DOHH2 (cell line): ENCODE data around the gene MACC1.

Source experiments
- EZH2phosphoT487 ChIP-seq: fragments of 200-600 bp; sonication (generic); IDR thresholded peaks from 2 replicates; pipeline ENCODE4 v1.6.1; 2017; ENCODE audit warnings: borderline replicate concordance, mild to moderate bottlenecking, antibody characterized with exemption, low read length, moderate library complexity, mixed read lengths
- TF ChIP-seq, protein P1 (sequence below): fragments of 200-600 bp; sonication (generic); IDR thresholded peaks from one replicate; pipeline ENCODE4 v1.5.1; 2014; ENCODE audit warnings: antibody characterized with exemption, mild to moderate bottlenecking, low read depth, low read length; ENCODE audit not compliant: poor library complexity, severe bottlenecking

DNA sequence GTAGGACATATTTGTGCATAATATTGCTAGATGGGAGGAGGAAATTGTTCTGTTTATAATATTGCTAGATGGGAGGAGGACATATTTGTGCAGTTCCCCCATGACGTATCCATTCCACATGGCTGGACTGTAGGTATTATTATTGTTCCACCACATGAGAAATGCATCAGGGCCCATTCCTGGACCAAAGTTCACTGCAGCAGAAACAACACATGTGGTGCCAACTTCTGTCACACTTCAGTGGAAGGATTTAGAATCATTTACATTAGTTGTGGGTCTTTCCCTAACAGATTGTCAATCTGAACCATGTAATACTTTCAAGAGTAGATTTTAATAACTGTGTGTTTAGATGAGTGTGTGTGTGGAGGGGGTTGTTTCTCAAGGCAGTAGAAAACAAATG, 32.7 kb upstream of the MACC1 start:
- TF ChIP-seq, protein P1, sequence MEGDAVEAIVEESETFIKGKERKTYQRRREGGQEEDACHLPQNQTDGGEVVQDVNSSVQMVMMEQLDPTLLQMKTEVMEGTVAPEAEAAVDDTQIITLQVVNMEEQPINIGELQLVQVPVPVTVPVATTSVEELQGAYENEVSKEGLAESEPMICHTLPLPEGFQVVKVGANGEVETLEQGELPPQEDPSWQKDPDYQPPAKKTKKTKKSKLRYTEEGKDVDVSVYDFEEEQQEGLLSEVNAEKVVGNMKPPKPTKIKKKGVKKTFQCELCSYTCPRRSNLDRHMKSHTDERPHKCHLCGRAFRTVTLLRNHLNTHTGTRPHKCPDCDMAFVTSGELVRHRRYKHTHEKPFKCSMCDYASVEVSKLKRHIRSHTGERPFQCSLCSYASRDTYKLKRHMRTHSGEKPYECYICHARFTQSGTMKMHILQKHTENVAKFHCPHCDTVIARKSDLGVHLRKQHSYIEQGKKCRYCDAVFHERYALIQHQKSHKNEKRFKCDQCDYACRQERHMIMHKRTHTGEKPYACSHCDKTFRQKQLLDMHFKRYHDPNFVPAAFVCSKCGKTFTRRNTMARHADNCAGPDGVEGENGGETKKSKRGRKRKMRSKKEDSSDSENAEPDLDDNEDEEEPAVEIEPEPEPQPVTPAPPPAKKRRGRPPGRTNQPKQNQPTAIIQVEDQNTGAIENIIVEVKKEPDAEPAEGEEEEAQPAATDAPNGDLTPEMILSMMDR, result no peak
- TF ChIP-seq EZH2phosphoT487, result no peak
